NCI-H446 treated with DMSO at 0.1 percent for 48 hours (cell line): Measurements from ENCODE around the gene ALKBH6.
"Not testable (repeated sequence)": the region's sequence is repeated elsewhere in the genome, so short reads cannot be mapped to it uniquely, and the experiment has no call there.

Experiments
- DNase-seq: peaks from one replicate; lab custom pipeline; 2025; lab: John Stamatoyannopoulos, UW

Gene ALKBH6

DNA sequence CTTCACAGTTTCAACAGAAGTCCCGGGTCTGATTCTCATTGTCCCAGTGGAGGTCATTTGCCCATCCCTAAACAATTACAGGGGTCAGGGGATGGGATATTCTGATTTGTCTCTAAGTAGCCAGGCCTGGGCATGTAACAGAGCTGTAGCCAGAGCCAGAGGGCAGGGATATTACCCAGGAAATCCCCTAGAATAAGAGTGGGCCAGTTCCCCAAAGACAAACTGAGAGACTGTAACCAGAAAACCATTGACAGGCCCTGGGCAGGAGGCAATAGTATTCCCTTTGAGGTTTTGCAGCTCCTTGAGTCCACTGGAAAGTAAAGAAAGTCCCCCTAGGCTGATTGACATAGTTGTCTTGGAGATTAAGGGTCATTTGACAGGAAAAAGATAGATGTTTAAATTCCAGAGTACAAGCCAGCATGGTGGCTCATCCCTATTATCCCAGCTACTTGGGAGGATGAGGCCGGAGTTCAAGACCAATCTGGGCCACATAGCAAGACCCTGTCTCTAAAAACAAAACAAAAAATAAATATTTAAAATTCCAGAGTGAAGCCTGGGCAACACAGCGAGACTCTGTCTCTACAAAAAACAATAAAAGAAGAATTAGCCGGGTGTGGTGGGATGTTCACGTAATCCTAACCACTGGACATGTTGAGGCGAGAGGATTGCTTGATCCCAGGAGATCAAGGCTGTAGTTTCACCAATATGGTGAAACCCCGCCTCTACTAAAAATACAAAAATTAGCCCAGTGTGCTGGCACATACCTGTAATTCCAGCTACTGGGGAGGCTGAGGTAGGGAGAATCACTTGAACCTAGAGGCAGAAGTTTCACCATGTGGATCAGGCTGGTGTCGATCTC, 20.9 kb downstream of the ALKBH6 start:
- DNase-seq, result no peak

DNA sequence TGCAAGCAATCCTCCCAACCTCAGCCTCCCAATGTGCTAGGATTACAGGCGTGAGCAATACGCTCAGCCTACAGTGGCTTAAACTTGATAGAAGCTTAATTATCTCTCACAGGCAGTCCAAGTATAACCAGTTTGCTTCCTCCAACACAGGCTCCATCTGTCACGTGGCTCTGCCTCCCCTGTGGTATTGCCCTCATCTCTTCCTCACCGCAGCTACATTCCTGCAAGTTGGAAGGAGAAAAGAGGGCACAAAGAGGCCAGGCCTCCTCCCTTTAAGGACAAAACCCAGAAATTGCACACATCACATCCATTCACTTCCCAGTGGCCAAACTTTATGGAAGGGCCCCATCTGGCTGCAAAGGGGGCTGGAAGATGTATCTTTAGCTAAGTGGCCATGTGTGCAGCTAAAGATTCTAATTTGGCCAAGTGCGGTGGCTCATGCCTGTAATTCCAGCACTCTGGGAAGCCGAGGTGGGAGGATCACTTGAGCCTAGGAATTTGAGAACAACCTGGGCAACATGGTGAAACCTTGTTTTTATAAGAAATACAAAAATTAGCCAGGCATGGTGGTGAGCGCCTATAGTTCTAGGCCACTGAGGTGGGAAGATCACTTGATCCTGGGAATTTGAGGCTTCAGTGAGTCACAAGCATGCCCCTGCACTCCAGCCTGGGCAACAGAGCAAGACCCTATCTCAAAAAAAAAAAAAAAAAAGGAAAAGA, 22.1 kb downstream of the ALKBH6 start:
- DNase-seq, result no peak

DNA sequence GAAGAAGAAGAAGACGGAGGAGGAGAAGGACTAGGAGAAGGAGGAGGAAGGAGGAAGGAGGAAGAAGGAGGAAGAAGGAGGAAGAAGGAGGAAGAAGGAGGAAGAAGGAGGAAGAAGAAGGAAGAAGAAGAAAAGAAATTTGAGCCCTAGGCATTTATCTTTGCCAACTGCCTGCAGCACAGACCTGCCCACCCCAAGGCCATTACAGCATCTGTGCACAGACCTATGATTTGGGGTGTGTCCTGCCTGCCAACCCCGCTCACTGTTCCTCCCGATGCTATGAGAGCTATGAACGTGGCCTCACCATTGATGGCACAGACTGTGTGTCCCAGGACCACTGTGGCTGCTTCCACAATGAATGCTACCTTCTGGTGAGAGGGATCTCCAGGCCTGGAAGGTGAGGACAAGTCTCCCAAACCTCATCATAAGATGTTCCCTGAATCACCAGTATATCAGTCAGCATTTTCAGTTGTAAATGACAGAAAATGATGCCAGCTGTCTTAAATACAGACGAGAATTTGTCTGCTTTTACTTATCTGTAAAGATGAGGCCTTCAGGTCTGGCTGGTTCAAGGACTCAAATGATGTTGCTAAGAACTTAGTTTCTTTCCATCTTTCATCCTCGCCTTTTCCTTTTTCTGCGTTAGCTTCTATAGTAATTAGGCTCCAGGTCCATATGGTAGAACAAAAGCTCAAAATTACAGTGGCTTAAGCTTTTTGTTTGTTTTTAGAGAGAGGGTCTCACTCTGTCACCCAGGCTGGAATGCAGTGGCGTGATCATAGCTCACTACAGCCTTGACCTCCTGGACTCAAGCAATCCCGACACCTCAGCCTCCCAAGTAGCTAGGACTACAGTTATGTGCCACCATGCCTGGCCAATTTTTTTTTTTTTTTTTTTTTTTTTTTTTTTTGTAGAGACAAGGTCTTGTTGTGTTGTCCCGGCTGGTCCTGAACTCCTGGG, 23.0 kb downstream of the ALKBH6 start:
- DNase-seq, result no peak

DNA sequence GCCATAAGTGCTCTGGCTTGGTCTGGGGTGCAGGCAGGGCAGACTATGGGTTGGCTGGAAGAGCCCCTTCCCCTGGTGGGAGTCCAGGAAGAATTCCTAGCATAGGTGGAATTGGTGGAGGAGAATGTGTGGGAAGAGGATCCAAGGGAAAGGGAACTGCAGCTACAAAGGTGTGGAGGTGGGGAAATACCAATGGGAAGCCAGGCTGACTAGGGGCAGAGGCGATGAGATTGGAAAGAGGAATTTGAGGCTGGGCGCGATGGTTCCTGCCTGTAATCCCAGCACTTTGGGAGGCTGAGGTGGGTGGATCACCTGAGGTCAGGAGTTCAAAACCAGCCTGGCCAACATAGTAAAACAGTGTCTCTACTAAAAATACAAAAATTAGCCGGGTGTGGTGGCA, 23.9 kb downstream of the ALKBH6 start:
- DNase-seq, result no peak

DNA sequence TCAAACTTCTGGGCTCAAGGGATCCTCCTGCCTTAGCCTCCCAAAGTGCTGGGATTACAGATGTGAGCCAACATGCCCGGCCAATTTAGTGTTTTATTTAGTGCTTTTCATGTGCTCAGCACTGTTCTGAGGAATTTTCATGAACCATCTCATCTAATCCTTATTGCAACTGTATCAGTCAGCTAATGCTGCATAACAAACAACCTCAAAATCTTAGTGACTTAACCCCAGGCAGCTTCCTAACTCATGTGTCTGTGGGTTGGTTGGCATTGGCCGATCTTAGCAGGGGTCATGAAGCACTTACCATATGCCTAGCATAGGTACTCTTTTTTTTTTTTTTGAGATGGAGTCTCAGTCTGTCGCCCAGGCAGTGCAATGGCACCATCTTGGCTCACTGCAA, 25.2 kb downstream of the ALKBH6 start:
- DNase-seq, result no peak

DNA sequence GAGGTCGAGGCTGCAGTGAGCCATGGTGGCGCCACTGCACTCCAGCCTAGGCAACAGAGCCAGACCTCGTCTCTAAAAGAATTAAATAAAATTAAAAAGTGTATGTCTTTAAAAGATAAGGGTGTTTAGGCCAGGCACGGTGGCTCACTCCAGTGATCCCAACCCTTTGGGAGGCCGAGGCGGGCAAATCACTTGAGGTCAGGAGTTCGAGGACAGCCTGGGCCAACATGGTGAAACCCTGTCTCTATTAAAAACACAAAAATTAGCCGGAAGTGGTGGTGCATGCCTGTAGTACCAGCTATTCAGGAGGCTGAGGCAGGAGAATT, 26.5 kb downstream of the ALKBH6 start:
- DNase-seq, result no peak

DNA sequence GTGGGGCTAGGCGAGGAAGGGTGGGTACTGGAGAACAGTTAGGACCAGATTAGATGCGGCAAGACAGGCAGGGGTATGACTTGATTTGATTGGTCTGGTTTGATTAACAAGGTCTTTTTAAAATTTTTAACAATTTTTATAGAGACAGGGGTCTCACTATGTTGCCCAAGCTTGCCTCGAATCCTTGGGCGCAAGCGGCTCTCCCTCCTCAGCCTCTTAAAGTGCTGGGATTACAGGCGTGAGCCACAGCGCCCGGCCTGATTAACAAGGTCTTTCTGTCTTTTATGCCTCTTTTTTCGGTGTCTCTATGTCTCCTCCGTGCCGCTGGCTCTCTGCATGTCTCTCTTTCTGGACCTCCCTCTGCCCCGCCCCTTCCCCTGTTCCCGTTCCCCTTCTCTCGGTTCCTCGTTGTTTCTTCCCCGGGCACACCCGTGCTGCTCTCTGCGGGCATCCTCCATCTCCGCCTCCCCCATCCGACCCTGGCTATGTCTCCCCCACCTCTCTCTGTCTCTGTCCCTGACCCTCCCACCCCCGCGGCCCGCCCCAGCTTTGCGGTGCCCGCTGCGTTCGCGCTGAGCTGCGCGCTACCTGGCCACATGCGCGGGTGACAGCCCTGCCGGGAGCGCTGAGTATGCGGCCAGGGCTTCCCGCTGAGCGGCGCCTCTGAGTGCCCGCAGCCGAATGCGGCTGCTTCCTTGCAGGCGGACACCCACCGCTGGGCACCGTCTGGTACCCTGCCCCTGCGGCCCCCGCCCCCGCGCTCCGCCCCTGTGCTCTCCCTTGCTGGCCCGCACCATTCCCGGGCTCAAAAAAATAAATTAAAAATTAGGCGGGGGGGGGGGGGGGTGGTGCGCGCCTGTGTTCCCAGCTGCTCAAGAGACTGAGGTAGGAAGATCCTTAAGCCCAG, 27.1 kb downstream of the ALKBH6 start:
- no peak for DNase-seq

DNA sequence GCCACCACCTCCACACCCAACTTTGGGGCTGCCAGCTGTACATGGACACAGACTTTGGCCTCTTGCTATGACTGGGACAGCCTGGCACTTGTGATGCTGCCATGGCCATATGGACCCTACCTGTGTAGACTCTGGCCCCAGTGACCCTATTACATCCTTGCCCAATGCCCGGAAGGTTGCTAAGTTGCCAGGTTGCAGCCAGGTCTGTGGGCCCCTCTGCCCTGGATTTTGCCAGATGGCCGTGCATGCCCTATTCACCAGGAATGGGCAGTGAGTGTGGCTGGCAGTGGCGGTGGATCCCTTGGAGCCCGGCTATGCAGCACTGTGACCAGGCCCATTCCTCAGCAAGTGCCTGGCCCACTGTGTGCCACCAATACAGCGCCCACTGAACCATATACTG, 27.9 kb downstream of the ALKBH6 start:
- DNase-seq, result no peak

DNA sequence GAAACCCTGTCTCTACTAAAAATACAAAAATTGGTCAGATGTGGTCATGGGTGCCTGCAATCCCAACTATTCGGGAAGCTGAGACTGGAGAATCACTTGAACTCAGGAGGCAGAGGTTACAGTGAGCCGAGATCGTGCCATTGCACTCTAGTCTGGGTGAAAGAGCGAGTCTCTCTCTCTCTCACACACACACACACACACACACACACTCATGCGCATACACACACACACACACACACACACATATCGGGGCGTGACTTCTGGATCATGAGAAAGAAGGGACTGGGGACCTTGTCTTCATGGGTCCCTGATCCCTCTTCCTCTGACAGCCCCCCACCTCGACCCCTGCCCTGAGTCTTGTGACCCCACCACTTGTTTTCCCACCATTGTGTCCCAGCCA, 30.8 kb downstream of the ALKBH6 start:
- DNase-seq, result no peak

DNA sequence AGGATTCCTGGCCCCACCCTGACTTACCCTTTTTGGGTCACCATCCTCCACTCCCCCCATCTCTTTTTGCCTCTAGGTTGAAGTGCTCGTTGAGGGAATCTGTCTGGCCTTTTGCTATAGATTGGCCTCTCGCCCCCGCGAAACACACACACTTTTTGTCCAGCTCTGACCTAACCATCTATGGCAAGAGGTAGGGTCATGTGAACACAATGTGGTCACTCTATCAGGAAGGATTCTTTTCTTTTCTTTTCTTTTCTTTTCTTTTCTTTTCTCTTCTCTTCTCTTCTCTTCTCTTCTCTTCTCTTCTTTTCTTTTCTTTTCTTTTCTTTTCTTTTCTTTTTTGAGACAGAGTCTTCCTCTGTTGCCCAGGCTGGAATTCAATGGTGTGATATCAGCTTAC, 33.0 kb downstream of the ALKBH6 start:
- not testable (repeated sequence) for DNase-seq

DNA sequence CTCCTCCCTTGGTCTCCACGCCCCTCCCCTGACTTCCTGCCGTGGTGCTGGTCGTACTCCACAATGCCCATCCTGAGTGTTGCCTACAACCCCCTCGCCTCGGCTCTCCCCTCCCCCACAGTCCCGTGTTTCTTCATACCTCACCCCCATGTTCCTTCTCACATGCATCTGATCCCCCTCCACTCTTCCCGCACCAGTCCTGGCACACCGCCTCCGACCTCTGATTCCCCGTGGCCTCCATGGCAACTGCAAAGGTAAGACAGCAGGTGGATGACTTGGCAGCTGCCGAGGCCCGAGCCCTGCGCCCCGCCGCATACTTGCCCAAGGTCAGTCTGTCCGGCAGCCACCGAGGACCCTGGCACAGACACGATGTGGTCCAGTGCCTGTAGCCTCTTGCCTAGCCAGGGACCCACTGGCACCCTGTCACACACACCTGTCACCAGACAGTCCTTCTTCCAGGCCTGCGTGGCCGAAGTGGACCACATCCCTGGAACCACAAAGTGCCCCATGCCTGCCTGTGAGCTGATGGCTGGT, 35.1 kb downstream of the ALKBH6 start:
- DNase-seq, result no peak

DNA sequence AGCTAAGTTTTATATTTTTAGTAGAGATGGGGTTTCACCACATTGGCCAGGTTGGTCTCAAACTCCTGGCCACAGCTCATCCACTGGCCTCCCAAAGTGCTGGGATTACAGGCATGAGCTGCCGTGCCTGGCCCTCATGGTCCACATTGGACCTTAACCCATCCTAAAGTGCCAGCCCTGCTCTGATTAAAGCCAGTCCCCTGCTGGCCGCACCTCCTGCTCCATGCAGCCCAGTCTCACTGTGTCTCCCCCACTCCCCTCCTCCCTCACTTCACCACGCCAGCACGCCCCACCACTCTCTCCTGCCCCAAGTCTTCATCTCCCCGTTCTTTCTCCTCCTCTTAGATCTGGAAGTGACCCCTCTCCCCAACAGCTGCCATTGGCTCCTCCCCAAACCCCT, 35.7 kb downstream of the ALKBH6 start:
- DNase-seq, result no peak

DNA sequence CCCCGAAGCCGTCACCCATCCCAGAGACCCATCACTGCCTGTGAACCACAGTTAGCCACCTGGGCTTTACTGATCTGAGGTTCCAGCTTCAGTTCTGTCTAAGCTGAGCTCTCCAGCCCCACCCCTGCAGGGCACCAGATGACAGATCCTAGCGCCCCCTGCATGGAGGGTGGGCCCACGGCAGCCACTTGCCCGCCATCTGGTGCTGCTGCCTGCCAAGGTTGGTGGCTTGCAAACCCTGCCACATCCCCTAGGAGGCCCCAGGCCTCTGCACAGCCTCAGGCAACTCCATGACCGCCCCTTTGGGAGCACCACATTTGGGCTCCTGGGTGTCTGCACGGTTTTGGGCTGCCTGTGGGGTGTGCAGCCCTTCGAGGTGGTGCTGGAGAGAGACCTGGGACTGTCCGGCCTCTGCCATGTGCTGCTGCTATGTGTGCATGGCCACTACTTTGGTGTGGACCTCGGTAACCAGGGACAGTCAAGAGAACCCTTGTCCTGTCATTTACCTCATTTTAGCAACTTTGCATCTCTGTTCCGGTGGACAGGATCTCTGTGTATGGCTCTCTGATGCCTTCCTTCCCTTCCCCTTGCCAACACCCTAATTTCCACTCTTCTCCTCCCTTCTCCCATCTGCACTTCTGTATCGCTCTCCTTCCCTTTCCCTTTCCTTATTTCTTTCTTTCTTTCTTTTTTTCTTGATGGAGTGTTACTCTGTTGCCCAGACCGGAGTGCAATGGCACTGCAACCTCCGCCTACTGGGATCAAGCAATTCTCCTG, 36.4 kb downstream of the ALKBH6 start:
- DNase-seq, result peak; percentile 61

DNA sequence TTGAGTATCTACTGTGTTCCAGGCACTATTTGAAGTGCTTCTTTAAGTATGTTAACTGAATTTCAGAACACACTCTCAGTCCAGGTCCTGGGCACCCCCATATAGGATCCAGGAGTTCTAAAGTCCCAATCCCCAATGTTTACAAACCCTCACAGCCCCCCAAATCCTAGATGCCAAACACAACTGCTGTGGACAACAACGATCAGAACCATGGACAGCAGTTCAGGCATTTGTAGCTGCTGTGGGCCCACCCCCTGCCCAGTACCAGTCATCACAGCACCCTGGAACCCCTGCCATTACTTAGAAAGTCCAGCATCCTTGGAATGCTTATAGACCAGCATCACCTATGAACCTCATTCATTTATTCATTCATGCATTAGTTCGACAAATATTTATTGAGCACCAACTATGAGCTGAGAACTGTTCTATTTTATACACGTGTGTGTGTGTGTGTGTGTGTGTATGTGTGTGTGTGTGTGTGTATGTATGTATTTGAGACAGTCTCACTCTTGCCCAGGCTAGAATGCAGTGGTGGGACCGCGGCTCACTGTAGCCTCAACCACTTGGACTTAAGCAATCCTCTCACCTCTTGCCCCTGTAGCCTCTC, 38.3 kb downstream of the ALKBH6 start:
- DNase-seq, result no peak

DNA sequence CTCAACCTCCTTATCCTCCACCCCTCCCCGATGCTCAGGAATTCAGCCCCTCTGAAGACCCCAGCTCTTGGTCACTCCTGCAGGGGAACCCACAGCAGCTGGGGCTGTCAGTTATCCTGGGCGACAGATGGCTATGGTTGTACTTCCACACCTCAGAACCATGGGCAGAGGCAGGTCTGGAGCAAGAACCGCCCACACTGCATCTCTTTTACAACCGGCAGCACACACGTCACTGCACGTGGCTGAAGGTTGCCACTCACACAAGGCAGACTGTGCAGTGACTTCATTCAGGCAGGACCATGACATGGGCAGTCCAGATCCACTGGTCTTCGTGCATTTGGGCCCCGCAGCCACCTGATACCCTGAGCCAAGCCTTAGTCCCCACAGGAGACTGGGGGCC, 40.5 kb downstream of the ALKBH6 start:
- no peak for DNase-seq

DNA sequence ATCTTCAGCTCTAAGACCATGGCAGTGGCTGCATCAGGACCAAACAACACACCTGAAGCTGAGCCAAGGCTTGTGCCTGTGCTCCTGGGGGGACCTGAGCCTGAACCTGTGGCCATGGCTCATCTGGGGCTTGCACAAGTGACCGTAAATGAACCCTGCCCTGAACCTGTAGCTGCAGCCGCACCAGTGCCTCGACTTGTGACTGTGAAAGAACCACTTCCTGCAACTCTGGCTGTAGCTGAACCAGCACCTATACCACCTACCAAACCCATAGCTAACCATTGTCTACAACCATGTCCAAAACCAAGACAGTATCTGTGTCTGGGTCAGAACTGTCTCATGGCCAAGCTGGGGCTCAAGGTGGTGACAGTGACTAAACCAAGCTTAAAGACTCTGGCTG, 47.2 kb downstream of the ALKBH6 start:
- DNase-seq, result no peak

DNA sequence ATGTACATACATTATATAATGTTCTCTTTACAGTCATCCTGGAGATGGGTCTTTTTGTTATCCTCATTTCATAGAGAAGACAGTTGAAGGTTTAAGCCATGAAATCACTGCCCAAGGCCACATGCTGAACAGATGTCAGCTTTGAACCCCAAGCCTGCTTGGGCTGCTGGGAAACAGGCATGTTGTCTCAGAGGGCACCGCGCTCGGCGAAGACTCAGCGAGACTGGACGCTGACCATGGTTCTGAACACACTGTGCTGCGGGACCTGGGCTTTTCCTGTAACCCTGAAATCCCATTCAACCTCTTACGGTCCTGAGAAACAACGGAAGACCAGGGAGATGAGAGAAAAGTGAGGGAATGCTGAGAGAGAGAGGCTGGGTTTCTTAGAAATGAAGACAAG, 50.5 kb downstream of the ALKBH6 start:
- no peak for DNase-seq

DNA sequence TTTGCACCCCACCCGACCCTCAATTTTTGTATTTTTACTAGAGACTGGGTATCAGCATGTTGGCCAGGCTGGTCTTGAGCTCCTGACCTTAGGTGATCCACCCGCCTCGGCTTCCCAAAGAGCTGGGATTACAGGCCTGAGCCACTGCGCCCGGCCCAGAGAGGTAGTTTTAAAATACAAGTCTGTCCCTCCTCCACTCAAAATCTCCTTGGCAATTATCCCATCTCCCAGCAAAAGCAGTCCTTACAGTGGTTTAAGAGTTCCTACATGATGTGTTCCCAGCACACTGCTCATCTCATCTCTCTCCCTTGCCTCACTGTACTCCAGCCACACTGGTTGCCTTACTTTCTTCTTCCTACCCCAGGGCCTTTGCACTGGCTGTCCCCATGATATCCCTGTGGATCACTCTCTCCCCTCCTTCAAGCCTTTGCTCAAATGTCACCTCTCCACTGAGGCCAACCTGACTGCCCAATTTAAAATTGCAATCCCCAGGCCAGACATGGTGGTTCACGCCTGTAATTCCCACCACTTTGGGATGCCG, 53.5 kb downstream of the ALKBH6 start:
- no peak for DNase-seq

DNA sequence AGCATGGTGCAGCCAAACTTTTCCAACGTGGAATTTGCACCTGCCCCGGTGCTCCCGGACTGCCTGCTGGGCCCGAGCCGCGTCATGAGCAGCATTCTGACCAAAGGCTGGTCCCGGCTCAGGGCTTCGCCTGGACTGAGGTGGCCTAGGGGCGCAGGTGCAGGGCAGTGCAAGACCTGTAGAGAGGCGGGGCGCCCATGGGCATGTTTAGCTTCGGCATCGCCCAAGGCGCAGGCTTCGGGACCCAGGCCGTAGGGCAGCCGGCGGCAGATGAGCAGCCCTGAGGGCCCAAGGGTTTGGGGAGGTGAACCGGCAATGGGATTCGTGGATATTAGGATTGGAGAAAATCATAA, 54.1 kb downstream of the ALKBH6 start:
- no peak for DNase-seq
